HL-60/S4 treated with retinoic acid at 250 ng/mL for 4 days and 3 days (cell line): ENCODE results near the gene GNA14.
"Not testable (repeated sequence)": the region's sequence is repeated elsewhere in the genome, so short reads cannot be mapped to it uniquely, and the experiment has no call there.

ENCODE experiments used
- in situ Hi-C: fragments of 300-500 bp; cut with MboI; formaldehyde crosslinking; loops from 2 replicates; pipeline ENCODE4 v1.7.0; 2022; ENCODE audit warnings: low sequenced_read_pairs

The GNA14 gene

DNA sequence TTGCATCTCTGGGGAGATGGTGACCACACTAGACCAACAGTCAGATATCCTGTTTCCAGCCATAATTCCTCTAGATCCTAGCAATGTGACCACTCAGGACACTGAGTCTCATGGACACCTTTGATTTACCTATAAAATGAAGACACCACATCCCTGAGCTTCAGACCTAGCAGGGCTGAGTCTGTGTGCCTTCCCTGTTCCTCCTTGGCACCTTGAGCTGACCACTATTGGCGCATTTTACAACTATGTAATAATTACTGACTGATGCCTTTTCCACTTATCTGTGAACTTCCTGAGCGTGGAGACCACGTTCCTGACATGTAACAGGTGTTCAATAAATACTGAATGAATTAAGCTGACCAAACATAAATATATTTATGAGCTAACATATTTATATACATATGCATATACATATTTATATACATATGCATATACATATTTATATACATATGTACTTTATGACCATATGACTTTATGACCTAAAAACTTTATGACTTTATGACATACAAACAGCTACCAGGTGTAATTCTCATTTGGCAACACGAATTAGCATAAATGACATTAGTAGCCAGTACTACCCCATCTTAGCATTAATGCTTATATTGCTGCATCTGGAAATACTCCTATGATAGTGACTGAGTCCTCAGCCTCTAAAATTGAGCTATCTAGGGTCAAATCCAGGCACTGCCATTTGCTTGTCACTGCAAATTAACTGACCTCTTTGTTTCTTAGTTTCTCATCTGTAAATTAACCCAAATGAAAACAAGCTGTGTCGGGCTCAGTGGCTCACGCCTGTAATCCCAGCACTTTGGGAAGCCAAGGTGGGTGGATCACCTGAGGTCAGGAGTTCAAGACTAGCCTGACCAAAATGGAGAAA, 150.6 kb downstream of the GNA14 start:
- in situ Hi-C loops, result no loop called here

DNA sequence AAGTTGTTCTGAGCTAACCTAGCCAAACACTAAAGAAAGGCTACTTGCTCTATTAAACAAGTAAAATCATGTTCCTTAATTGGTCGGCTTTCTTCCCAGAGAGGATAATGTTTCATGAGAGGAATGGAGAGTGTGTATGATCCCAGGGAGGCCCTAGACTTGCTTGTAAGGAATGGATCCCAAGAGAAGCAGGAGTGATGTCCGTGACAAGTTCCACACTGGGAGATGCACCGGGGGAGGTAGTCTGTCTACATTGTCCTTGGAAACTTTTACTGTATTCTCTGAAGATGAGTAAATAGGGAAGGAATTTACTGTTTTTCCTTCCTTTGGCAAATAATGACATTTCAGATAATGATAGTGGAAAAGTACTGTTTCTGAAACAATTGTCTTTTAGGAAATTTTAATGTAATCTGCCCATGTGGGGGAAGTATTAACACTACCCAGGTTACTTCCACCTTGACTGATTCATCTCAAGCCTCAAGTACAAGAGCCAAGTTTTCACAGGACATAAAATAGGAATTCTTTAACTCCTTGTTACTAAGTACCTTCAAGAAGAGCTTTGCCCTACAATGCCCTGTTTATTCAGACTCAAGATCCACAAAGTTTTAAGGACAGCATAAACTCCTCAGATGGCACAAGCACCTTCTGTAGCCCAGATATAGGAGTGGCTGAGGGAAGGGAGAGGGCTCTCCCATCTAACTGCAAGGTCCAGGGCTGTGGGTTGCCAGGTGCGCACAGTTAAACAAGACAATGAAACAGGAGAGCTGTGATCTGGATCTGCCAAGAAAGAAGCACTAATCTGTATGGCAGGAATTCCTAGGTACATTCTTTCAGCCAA, 152.1 kb downstream of the GNA14 start:
- in situ Hi-C loops, result no loop called here

DNA sequence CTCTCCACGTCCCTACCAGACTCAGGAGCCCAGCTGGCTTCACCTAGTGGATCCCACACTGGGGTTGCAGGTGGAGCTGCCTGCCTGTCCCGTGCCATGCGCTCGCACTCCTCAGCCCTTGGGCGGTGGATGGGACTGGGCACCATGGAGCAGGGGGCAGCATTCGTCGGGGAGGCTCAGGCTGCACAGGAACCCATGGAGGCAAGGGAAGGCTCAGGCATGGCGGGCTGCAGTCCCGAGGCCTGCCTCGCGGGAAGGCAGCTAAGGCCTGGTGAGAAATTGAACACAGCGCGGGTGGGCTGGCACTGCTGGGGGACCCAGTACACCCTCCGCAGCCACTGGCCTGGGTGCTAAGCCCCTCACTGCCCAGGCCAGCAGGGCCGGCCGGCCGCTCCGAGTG, 157.8 kb downstream of the GNA14 start:
- in situ Hi-C loops, result not testable (repeated sequence)

DNA sequence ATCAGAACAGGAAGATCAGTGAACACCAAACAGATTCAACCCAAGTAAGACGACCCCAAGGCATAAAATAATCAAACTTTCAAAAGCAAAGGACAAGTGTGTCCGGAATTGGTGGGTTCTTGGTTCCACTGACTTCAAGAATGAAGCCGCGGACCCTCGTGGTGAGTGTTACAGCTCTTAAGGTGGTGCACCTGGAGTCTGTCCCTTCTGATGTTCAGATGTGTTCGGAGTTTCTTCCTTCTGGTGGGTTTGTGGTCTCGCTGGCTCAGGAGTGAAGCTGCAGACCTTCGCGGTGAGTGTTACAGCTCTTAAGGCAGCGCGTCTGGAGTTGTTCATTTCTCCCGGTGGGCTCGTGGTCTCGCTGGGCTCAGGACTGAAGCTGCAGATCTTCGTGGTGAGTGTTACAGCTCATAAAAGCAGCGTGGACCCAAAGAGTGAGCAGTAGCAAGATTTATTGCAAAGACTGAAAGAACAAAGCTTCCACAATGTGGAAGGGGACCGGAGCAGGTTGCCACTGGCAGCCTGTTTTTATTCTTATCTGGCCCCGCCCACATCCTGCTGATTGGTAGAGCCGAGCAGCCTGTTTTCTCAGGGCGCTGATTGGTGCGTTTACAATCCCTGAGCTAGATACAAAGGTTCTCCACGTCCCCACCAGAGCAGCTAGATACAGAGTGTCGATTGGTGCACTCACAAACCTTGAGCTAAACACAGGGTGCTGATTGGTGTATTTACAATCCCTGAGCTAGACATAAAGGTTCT, 158.5 kb downstream of the GNA14 start:
- in situ Hi-C loops, result not testable (repeated sequence)

DNA sequence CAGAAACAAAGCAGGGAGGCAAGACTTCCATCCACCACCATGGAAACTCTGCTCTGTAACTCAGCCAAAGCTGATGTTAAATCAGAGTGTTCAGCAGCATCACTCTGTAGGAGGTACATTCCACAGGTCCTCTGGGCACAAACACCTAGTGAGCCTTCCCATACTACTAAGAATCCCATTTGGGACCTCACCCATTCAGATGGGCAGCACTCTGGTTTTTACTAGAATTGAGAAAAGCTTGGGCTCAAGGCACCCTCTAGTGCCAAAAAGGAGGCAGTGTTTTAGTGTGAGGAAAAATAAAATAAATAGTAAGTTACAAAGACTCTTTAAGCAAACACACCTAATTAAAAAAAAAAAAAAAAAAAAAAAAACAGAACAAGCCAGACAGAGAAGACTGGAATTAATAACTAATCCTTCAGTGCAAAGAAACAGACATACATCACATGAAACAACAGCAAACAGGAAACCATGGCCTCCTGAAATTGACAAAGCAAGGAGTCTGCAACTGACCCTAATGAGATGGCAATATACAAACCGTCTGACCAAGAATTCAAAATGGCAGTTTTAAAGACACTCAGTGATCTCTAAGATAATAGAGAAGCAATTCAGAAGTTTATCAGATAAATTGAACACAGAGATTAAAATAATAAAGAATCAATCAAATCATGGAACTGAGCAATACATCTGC, 159.5 kb downstream of the GNA14 start:
- in situ Hi-C loops, result no loop called here

- in situ Hi-C loops, result no loop called here
Observed at GRCh38 chr9:77486968-77487367, 161.2 kb downstream of the GNA14 start.

DNA sequence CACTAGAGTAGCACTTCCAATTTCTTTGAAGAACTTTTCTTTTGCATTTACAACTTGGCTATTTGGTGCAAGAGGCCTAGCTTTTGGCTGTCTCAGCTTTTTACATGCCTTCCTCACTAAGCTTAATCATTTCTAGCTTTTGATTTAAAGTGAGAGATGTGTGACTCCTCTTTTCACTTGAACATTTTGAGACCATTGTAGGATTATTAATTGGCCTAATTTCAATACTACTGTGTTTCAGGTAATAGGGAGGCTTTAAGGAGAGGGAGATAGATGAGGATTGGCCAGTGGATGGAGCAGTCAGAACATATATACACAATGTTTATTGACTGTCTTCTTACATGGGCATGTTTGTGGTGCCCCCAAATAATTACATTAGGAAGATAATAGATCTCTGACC, 161.7 kb downstream of the GNA14 start:
- in situ Hi-C loops, result no loop called here

GRCh38 chr9:77475641-77476473, 172.3 kb downstream of the GNA14 start:
- in situ Hi-C loops, result no loop called here

DNA sequence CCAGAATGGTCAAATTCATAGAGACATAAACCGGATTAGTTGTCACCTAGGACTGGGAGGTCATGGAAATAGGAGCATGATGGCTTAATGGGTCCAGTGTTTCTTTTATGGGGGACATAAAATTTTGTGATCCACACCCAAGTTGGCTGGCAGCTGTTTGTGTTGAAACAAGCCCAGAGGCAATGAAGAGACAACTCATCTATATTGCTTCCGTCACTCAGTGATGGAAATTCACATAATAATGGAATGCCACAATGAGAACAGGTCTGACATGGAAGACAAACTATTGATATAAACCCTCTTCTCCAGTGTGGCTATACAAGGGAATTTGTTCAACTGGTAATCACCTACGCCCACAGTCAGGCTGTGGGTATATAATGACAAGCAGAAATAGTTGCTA, 173.2 kb downstream of the GNA14 start:
- in situ Hi-C loops, result no loop called here

GRCh38 chr9:77472646-77473045, 175.5 kb downstream of the GNA14 start:
- in situ Hi-C loops, result no loop called here

- in situ Hi-C loops, result no loop called here
Observed at GRCh38 chr9:77471572-77471971, 176.6 kb downstream of the GNA14 start.

DNA sequence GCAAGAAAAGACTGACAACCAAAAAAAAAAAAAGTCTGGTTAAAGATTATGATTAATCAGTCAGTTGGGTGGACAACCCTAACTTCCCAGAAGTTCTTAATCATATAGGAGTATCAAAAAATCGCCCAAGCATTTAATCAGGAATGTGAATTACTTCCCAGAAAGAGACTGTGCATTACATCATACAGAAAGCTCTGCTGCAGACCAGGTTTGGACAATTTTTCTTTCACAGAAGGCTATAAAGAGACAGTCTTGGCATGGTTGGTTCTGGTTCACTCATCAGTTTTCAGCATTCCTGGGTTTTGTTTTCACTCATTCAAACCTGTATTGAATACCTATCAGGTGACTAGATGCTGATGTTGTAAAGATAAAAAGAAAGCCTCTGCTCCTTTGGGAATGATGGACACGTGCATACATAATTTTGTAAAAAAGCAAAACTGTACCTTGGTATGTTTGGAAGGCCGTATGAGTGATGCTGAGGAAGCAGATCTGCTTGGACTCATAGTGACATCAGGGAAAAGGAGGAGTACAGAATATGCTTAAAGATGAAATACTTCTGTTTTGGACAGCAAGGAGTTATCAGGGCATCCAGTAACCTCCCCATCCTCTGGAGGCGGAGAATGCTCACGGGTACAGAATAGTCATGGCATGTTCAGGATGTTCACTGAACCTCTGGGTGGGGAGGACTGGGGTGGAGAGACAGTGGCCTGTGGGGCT, 178.4 kb downstream of the GNA14 start:
- in situ Hi-C loops, result no loop called here

DNA sequence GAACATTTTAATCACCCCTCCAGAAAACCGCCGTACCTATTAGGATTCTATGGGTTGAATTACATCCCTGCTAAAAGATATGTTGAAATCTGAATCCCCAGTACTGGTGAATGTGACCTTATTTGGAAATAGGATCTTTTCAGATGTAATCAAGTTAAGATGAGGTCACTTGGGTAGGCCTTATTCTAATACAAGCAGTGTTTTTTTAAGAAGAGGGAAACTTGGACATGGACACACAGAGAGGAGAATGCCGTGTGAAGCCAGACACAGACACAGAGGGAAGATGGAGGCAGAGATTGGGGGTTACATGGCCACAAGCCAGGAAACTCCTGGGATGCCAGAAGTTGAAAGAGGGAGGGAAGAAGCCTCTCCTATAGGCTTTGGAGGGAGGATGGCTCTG, 183.5 kb downstream of the GNA14 start:
- in situ Hi-C loops, result no loop called here

- in situ Hi-C loops, result no loop called here
Observed at GRCh38 chr9:77463151-77463550, 185.0 kb downstream of the GNA14 start.

DNA sequence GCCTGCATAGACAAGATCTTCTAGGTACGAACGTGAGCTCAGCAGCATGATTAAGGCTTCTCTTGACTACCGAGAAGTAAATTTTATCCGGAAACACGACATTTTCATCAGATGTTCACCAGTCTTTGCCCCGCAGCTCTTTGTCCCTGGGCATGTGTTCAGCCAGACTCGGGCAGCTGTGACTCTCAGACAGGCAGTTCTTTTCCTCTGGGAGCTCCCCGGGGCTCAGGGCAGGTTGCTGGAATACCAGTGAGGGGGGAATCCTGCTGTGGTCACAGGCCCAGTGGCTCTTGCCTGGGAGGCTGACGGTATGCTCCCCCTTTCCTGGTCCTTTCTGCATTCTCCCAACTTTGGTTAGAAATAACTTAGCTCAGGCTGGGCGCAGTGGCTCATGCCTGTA, 186.1 kb downstream of the GNA14 start:
- in situ Hi-C loops, result no loop called here

GRCh38 chr9:77460938-77461337, 187.2 kb downstream of the GNA14 start:
- in situ Hi-C loops, result no loop called here

DNA sequence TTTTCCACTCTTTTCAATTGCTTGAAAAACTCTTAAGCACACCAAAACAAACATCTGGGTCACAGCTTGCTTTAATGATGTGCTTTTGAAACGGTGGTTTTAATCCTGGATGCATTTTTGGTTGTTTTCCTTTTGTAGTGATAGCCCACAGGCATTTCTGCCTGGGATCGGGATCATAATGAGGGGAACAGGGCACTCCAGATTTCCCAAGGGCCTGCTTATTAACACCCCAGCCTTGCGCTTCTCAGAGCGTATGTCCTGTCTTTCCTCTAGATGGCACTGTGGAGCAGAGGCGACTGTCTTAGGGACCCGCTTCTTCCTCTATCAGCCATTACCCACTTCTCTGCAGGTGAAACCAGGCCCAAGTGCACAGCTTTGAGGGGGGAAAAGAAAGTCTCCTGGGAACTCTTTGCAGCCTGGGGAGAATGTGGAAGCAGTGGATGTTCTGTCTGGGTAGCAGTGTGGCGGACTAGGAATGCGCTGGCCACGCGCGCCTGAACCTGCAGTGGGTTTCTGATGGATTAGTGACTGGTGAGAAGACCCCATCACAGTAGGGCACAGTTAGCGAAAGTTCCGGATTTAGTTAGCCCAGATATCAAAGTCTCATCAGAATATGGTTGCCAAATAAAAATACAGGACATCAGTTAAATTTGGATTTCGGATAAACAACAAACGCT, 190.1 kb downstream of the GNA14 start:
- in situ Hi-C loops, result no loop called here

DNA sequence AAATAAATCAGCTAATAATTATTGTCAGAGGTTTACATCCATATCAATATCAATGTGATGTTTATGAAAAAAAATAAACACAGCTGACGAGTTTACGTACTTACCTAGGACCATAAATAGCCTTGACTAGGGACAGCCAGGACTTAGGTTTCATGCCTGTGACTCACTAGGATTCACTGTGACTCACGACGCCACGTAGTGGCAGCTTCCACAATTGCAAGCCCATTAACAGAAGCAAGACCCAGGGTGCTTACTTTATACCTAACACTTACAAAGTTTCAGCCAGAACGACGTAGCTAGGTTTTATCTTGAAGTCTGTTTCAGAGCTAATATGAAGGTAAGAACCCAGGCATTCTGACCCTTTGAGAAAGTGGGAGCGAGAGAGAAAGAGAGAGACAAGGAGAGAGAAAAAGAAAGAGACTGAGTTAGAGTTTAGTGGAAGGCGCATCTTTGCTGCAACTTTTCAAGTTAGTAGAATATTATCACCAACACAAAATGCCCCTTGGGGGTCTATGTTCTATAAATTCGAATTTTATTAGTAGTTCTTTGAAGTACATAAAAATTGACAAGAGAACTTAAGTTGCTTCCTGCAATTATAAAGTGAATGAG, 191.2 kb downstream of the GNA14 start:
- in situ Hi-C loops, result no loop called here
